Stimulated activated naive CD8-positive, alpha-beta T cell treated with anti-CD3 and anti-CD28 coated beads, Interleukin-15, Interleukin-2, amounts not matched to agents 100 ng/mL and 50 ng/mL, for 24 hours (primary cell): ENCODE results near the gene TACR2.

Source experiments
- H3K27ac Mint-ChIP-seq: one replicate; pipeline ENCODE4 v1.8.0; 2021; ENCODE audit warnings: mild to moderate bottlenecking, mixed read lengths
- H3K27me3 Mint-ChIP-seq: one replicate; pipeline ENCODE4 v1.8.0; 2021; ENCODE audit warnings: mixed read lengths
- H3K36me3 Mint-ChIP-seq: one replicate; pipeline ENCODE4 v1.8.0; 2021; ENCODE audit warnings: low read depth, mixed read lengths
- H3K4me1 Mint-ChIP-seq: one replicate; pipeline ENCODE4 v1.8.0; 2021; ENCODE audit warnings: low read depth, mixed read lengths
- H3K4me3 Mint-ChIP-seq: one replicate; pipeline ENCODE4 v1.8.0; 2021; ENCODE audit warnings: mild to moderate bottlenecking, mixed read lengths
- H3K9me3 Mint-ChIP-seq: one replicate; pipeline ENCODE4 v1.8.0; 2021; ENCODE audit warnings: mixed read lengths

The TACR2 gene

GRCh38 chr10:69437321-69438259, 20.9 kb upstream of the TACR2 start:
- Mint-ChIP-seq H3K9me3 (no peaks in the 10 kb centered on the region), H3K27ac (no peak overlapping the region), H3K4me3 (no peak overlapping the region), H3K36me3 (no peaks in the 10 kb centered on the region), H3K4me1 (no peaks in the 10 kb centered on the region), H3K27me3 (peaks cover 4% of the 10 kb centered on the region)

- no peaks in the 10 kb centered on the region for H3K36me3 Mint-ChIP-seq
- no peak overlapping the region for H3K27ac Mint-ChIP-seq
- H3K4me1 Mint-ChIP-seq = no peaks in the 10 kb centered on the region
- no peaks in the 10 kb centered on the region for H3K9me3 Mint-ChIP-seq
- peaks cover 4% of the 10 kb centered on the region for H3K27me3 Mint-ChIP-seq
- no peak overlapping the region for H3K4me3 Mint-ChIP-seq
Observed at GRCh38 chr10:69435966-69436520, 19.3 kb upstream of the TACR2 start.

GRCh38 chr10:69434926-69435325, 18.2 kb upstream of the TACR2 start:
- H3K27me3 Mint-ChIP-seq = peaks cover 4% of the 10 kb centered on the region
- no peak overlapping the region for H3K4me3 Mint-ChIP-seq
- H3K9me3 Mint-ChIP-seq = no peaks in the 10 kb centered on the region
- no peaks in the 10 kb centered on the region for H3K4me1 Mint-ChIP-seq
- H3K27ac Mint-ChIP-seq = no peak overlapping the region
- no peaks in the 10 kb centered on the region for H3K36me3 Mint-ChIP-seq

GRCh38 chr10:69434169-69434568, 17.5 kb upstream of the TACR2 start:
- Mint-ChIP-seq H3K27ac (no peak overlapping the region), H3K4me1 (no peaks in the 10 kb centered on the region), H3K9me3 (no peaks in the 10 kb centered on the region), H3K36me3 (no peaks in the 10 kb centered on the region), H3K4me3 (no peak overlapping the region), H3K27me3 (peaks cover 4% of the 10 kb centered on the region)

GRCh38 chr10:69428165-69428564, 11.4 kb upstream of the TACR2 start:
- H3K9me3 Mint-ChIP-seq = no peaks in the 10 kb centered on the region
- H3K4me3 Mint-ChIP-seq = no peak overlapping the region
- H3K36me3 Mint-ChIP-seq = no peaks in the 10 kb centered on the region
- H3K27me3 Mint-ChIP-seq = no peaks in the 10 kb centered on the region
- H3K4me1 Mint-ChIP-seq = peaks cover 36% of the 10 kb centered on the region
- no peak overlapping the region for H3K27ac Mint-ChIP-seq

- Mint-ChIP-seq H3K36me3 (no peaks in the 10 kb centered on the region), H3K27ac (no peak overlapping the region), H3K9me3 (no peaks in the 10 kb centered on the region), H3K27me3 (no peaks in the 10 kb centered on the region), H3K4me3 (no peak overlapping the region), H3K4me1 (peaks cover 36% of the 10 kb centered on the region)
Observed at GRCh38 chr10:69426376-69426727, 9.6 kb upstream of the TACR2 start.

GRCh38 chr10:69425511-69426298, 9.0 kb upstream of the TACR2 start:
- Mint-ChIP-seq H3K27me3 (no peaks in the 10 kb centered on the region), H3K4me1 (peaks cover 36% of the 10 kb centered on the region), H3K36me3 (no peaks in the 10 kb centered on the region), H3K4me3 (no peak overlapping the region), H3K27ac (no peak overlapping the region), H3K9me3 (no peaks in the 10 kb centered on the region)

DNA sequence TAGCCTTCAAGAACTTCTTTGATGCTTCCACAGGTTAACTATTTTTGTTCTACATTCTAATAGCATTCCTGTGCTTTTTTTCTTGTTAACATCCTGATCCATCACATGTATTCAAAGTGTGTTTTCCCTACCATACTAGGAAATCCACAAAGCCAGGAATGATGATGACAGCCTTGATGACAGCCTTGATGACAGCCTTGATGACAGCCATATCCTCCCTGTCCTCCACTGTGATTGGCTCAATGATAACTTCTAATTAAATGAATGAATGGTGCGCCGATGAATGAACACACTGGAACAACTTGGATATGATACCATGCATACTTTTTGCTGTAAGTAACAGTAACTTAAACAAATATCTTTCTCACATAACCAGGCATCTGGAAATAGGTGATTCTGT, 8.3 kb upstream of the TACR2 start:
- no peaks in the 10 kb centered on the region for H3K27me3 Mint-ChIP-seq
- H3K4me1 Mint-ChIP-seq = peaks cover 36% of the 10 kb centered on the region
- no peaks in the 10 kb centered on the region for H3K36me3 Mint-ChIP-seq
- no peaks in the 10 kb centered on the region for H3K9me3 Mint-ChIP-seq
- H3K27ac Mint-ChIP-seq = no peak overlapping the region
- no peak overlapping the region for H3K4me3 Mint-ChIP-seq

DNA sequence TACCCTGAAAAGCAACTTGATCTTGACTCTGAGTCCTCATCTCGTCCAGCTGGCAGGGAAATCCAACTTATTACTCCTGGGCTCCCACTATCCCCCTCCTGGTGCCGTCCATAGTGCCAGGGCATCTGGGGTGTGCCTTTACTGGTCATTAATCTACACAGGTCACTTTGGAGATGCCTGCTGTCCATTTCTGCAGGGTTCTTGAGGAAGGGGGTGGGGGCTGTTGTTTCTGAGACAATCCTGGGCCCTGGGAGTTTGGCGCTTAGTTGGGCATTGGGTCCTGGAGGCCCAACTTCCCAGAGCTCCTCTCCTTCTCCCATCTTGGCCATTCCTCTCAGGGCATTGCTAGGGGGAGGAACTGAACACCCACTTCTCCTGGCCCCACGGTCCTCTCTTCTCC, 6.0 kb upstream of the TACR2 start:
- Mint-ChIP-seq H3K4me1 (peaks cover 27% of the 10 kb centered on the region), H3K27ac (no peak overlapping the region), H3K36me3 (no peaks in the 10 kb centered on the region)

GRCh38 chr10:69421611-69422308, 5.0 kb upstream of the TACR2 start:
- Mint-ChIP-seq H3K4me1 (peaks cover 22% of the 10 kb centered on the region), H3K27ac (no peak overlapping the region), H3K9me3 (no peaks in the 10 kb centered on the region), H3K27me3 (no peaks in the 10 kb centered on the region), H3K36me3 (no peaks in the 10 kb centered on the region), H3K4me3 (no peak overlapping the region)

More for the DNA sequence above, 6.0 kb upstream of the TACR2 start:
- Mint-ChIP-seq H3K27me3 (no peaks in the 10 kb centered on the region), H3K4me3 (no peak overlapping the region), H3K9me3 (no peaks in the 10 kb centered on the region)

DNA sequence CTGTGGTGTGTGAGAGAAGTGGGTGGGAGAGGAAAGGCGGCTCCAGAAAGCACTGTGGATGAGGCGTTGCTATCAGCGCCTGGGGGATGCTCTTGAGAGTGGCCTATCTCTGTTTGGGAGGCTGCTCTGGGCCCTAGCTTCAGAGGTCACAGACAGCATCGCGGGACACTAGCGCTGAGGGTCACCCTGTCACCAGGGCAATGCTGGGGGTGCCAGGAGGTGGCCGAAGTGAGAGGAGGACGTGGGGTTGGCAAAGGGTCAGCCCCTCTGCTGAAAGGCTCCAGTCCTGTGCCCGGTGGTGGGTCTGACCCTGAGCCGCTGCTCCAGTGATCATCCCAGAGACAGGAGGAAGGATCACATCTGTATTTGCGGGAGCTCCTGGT, 3.0 kb upstream of the TACR2 start:
- Mint-ChIP-seq H3K4me3 (no peak overlapping the region), H3K27me3 (no peaks in the 10 kb centered on the region), H3K36me3 (no peaks in the 10 kb centered on the region), H3K27ac (no peak overlapping the region), H3K4me1 (peaks cover 8% of the 10 kb centered on the region), H3K9me3 (no peaks in the 10 kb centered on the region)

GRCh38 chr10:69419096-69419743, 2.5 kb upstream of the TACR2 start:
- H3K9me3 Mint-ChIP-seq = no peaks in the 10 kb centered on the region
- H3K27ac Mint-ChIP-seq = no peak overlapping the region
- H3K4me1 Mint-ChIP-seq = peaks cover 7% of the 10 kb centered on the region
- no peak overlapping the region for H3K4me3 Mint-ChIP-seq
- no peaks in the 10 kb centered on the region for H3K27me3 Mint-ChIP-seq
- H3K36me3 Mint-ChIP-seq = no peaks in the 10 kb centered on the region

GRCh38 chr10:69418052-69418752, 1.5 kb upstream of the TACR2 start:
- no peaks in the 10 kb centered on the region for H3K4me1 Mint-ChIP-seq
- no peak overlapping the region for H3K27ac Mint-ChIP-seq
- H3K4me3 Mint-ChIP-seq = no peak overlapping the region
- no peaks in the 10 kb centered on the region for H3K27me3 Mint-ChIP-seq
- no peaks in the 10 kb centered on the region for H3K9me3 Mint-ChIP-seq
- no peaks in the 10 kb centered on the region for H3K36me3 Mint-ChIP-seq

DNA sequence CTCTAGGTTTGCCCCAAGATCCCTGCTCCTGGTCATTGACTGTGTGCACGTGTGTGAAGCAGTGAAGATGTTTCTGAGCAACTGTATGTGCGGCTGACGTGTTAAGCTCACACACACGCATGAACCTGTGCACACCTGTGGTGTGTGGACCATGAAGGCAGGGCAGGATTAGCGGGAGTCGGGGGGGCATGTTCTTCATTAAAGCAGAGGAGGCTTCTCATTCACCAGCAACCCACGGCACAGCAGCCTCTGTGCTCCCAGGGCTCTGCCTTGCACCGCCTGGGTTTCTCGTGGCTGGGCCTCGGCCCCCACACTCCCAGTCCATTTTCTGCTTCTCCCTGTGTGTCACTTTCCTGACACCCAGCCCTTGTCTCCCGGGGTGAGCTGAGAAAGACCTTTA, 824 bp upstream of the TACR2 start:
- Mint-ChIP-seq H3K9me3 (no peaks in the 10 kb centered on the region), H3K4me1 (no peaks in the 10 kb centered on the region), H3K4me3 (no peak overlapping the region), H3K27me3 (no peaks in the 10 kb centered on the region), H3K27ac (no peak overlapping the region), H3K36me3 (no peaks in the 10 kb centered on the region)
